Jurkat, Clone E6-1 (cell line): ENCODE results near the gene NAGLU. TPM values are rescaled to one million over a fixed set of nuclear protein-coding genes. Genes with fewer than 3 reads are reported as not detected.

ENCODE experiments used
- DNase-seq: peaks from one replicate; pipeline ENCODE4 v3.0.0-alpha.2; 2011; ENCODE audit warnings: low read depth, low spot score
- H3K4me3 ChIP-seq: 2 replicates; pipeline ENCODE4 v1.5.1; 2011; ENCODE audit warnings: mild to moderate bottlenecking, low read length, control low read depth, moderate library complexity
- polyA plus RNA-seq: library from polyadenylated mRNA; unstranded; fragments of >200 nt; gene quantifications from one replicate; pipeline ENCODE4 v1.2.1, GENCODE V29; 2012; ENCODE audit warnings: missing spikeins; ENCODE audit not compliant: insufficient read length, insufficient read depth

Gene NAGLU
- polyA plus RNA-seq: 4.7 TPM

DNA sequence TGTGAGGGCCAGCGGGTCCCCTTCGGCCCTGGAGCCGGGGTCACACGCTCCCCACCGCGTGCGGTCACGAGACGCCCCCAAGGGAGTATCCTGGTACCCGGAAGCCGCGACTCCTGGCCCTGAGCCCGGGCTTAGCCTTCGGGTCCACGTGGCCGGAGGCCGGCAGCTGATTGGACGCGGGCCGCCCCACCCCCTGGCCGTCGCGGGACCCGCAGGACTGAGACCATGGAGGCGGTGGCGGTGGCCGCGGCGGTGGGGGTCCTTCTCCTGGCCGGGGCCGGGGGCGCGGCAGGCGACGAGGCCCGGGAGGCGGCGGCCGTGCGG lies at the start of gene NAGLU:
Gene NAGLU (plus strand): TSS at position 194 of the 324 bp plus-strand sequence. CDS start 32 bp downstream, at position 226.
- peak; percentile 44 for DNase-seq

DNA sequence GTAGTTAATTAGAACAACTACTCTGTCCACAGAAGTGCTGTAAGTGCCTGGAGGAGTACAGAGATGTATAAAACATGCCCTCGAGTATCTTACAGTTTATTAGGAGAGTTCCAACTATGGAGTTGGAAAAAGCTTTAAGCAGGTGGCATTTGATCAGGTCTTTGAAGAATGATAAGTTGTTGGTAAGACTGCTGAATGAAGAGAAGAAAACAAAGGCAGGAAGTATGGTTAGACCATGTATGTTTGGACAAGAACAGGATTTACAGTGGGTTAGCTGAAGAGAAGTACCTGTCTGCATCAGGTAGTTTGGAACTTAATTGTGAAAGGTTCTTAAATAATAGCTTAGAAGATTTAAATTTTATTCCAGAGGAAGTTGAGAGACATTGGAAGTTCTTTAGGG lies 48.0 kb upstream of the NAGLU start:
- peak; percentile 57 for DNase-seq
- H3K4me3 ChIP-seq: no peak overlapping the region

More for the DNA sequence above, at the start of gene NAGLU:
- H3K4me3 ChIP-seq: peak within 1 kb of the TSS; percentile 58

DNA sequence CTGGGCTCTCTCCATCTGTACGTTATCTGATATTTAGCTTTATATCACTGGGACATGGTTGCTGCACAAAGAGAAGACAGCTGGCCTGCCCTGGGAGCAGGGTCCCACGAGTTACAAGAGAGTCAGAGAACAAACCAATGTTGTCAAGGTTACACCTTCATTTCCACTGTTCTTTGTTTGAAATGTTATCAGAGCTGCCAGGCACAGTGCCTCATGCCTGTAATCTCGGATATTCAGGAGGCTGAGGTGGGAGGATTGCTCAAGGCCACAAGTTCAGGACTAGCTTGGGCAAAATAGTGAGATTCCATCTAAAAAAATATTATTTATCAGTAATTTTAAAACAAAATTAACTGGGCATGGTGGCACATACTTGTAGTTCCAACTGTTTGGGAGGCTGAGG lies 42.7 kb upstream of the NAGLU start:
- no peak for DNase-seq
- H3K4me3 ChIP-seq: no peak overlapping the region

DNA sequence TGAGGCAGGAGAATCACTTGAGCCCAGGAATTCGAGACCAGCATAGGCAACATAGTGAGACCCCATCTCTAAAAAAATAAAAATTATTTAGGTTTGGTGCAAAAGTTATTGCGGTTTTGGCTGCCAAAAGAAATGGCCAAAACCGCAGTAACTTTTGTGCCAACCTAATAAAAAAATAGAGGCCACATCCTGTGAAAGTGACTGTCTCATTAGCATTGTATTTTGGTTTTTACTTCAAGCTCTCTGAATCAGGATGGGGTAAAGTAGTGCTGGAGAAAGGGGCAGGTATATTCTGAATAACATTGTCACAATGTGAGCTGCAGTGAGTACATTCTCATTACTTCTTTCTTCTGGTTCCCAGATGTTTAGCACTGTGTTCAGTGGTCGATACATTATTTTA lies 41.4 kb upstream of the NAGLU start:
- no peak overlapping the region for H3K4me3 ChIP-seq
- DNase-seq: no peak

DNA sequence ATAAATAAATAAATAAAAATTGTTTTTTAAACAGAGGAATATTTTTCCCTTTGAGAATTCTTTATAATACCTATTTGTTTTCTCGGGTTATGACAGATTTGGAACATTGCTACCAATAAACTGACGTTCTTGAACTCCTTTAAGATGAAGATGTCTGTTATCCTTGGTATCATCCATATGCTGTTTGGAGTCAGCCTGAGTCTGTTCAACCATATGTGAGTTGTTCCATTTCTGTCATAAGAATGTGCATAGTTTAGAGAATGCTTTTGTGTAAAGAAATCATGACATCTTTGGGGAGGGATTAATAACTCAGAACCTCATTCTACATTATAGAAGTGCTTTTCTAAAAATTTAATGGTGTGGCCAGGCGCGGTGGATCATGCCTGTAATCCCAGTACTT lies 37.2 kb upstream of the NAGLU start:
- no peak overlapping the region for H3K4me3 ChIP-seq
- DNase-seq: no peak

DNA sequence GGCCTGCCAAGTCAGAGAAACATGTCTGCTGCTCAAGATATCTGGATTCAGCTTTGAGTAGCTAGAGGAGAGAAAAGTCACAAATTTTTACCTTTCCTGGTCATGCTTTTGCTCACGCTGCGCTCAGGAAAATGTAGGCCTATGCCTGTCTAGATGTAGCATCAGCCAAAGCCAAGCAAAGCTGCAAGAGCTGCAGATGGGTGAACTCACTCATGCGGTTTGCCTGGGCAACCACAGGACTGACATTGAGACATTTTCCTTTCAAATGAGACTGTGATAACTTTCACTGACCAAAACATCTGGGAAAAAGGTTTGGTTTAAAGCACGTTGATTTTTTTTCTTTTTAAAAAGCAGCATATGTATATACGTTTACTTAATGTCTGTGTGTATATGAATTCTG lies 34.0 kb upstream of the NAGLU start:
- no peak for DNase-seq
- H3K4me3 ChIP-seq: no peak overlapping the region

DNA sequence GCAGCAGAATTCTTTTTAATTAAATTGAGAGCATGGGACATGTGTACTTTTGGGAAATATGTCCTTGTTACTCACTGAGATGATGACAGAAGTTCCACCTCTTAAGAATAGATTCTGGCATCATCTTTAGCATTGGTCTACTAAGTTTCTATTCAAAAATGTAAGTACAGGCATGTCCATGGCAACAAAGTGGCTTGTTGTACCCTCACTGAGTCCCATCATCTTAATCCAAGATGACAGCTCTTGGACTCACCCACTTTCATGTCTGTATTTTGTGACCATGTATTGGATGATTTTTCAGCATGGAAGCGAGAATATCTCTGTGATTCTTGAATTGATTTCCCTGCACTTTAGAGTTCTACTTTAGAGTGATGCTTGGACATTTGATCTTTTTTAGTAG lies 33.1 kb upstream of the NAGLU start:
- no peak overlapping the region for H3K4me3 ChIP-seq
- DNase-seq: no peak

DNA sequence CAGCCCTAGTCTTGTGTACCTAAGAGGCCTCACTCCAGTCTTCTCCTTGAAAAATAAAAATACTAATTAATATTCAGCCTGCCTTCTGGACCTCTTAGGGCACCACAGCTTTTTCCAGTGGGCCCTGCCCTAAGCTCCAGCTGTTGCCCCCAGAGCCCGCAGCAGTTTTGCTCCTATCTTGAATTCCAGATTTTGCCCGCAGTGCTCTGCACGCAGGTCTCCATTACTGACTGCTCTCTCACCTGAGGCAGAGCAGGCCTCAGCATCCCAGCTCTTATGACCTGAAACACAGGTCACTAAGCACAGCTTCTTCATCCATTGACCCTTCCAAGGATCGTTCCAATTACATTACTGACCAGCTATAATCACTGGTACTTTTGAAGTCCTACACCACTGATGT lies 28.4 kb upstream of the NAGLU start:
- no peak overlapping the region for H3K4me3 ChIP-seq
- no peak for DNase-seq

DNA sequence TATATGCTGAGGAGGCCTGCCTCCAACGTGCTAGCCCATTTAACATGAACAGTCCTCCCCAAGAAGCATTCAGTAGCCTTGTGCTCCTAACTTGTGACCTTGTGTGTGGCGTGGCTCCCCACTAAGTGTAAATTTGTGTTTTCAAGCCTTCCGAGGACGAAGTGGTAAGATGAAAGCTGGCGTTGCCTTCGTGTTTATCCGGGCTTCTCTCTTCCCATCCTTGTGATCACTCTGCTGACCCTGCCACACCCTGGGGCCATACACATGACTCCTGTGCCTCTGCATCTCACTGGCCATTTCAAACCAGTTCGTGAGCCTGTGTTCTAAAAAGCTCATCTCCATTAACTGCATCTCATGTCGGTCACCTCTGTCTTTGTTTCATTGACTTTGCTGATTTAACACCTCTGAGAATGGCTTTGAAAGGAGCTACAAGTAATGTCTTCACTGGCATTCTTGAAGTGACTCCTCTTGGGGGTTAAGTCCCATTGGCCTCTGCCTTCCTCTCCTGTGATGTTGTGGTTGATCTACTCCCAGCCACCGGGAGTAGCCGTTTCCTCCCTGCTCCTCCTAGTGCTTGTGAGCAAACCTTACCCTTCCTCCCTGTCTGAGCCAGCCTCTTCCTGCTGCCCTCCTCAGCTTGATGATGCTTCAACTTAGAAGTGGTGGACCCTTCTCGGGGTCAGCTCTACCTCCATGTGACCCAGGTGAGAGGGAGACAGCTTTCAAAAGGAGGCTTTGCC lies 27.4 kb upstream of the NAGLU start:
- DNase-seq: no peak
- H3K4me3 ChIP-seq: no peak overlapping the region

DNA sequence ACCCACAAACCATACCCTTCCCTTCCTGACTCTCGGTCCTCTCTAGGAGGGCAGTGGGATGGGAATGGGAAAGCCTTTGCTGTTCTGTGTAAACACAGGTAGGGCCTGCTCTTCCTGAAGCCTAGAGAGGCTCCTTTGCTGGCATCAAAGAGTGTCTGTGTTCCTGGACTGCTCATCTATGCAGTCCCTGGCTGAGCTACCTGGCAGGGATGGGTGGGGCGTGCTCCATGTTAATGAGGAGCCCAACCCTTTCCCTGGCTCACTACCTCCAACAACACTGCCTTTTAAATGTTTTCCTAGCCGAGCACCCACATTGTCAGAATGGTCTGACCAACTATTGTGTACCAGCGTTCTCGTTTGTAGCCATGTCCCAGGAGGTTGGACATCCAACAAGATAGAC lies 26.6 kb upstream of the NAGLU start:
- no peak for DNase-seq

DNA sequence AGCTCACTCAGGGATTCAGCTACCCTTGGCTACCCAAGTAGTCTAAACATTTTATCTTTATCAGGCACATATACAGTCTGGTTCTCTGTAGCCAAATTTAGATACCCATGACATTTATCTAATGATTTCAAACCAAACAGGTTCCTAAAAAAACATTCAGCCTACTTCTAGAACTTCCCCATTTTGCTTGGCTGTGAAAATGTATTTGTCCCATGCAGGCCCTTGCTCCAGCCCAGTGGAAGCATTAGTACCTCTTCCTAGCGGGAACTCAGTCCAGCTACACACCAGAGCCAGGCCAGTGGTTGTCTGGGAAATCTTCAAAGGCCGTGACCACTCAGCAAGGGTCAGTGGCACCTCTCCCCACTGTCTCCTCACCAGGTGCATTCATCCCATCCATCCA lies 26.2 kb upstream of the NAGLU start:
- H3K4me3 ChIP-seq: no peak overlapping the region
- no peak for DNase-seq

More for the DNA sequence above, 26.6 kb upstream of the NAGLU start:
- no peak overlapping the region for H3K4me3 ChIP-seq

DNA sequence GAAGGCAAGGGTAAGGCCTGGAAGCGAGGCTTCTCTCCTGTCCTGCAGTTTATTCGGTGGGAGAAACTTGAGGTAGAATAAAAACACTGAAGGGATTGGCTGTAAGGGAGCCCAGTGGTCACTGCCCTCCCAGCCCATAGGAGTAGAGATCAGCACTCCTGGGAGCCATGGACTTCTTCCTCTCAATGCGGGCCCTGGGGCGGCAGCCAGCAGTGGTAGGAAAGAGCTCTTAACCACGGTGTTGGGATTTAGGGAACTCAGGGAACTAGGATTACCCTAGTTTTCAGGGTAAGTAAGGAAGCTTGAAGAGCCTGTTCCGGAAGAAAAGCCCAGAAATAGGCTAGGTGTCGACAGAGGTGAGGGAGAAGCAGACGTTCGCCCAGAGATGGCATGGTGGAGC lies 23.8 kb upstream of the NAGLU start:
- no peak for DNase-seq
- H3K4me3 ChIP-seq: no peak overlapping the region

DNA sequence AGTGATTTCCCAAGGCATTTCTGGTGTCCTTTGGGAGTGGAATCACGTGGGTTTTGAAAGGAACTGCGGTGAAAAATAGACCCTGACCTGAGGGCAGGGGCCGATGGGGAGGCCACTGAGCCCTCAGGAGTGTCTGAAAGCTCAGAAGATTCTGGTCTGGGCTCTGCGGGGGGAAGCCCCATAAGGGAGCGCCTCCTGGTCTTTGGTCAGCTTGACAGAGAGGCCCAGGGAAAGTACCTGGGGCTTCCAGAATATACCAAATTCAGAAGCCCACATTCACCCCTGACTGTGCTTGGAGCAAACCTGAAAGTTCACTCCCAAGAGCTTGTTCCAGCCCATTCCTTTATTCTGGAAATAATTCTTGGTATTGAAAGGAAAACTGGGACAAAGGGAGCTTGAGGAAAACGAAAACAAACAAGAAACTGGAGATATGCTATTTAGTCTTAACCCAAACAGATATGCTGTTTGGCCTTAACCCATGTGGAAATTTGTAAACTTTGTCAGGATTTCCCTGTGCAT lies 23.2 kb upstream of the NAGLU start:
- DNase-seq: no peak

DNA sequence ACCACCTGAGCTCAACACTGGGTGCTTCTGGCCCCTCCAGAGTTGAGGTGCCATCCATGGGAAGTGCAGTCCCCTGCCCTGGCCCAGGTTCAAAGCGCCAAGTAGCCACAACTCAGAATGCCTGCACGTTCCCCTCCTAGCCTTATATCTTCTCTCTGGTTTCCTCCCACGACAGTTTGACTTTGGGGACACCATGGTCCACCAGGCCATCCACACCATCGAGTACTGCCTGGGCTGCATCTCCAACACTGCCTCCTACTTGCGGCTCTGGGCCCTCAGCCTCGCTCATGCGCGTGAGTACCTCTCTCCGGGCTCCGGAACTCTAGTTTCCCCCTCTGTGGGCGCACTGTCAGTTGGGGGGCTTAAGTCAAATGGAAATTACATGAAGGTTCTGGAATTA lies 22.4 kb upstream of the NAGLU start:
- H3K4me3 ChIP-seq: no peak overlapping the region
- DNase-seq: no peak

More for the DNA sequence above, 23.2 kb upstream of the NAGLU start:
- H3K4me3 ChIP-seq: no peak overlapping the region

DNA sequence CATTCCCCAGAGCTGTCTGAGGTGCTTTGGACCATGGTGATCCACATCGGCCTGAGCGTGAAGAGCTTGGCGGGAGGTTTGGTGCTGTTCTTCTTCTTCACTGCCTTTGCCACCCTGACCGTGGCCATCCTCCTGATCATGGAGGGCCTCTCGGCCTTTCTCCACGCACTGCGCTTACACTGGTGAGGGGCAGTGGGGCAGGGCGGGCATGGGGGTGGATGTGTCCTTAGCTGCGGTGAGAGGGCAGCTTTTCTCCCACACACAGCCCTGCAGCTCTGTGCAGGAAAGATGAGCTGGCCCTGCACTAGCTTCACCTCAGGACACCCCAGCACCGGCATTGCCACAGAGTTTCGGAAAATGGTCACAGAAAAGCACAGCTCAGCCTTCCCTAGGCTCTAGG lies 21.8 kb upstream of the NAGLU start:
- no peak for DNase-seq
- H3K4me3 ChIP-seq: no peak overlapping the region

DNA sequence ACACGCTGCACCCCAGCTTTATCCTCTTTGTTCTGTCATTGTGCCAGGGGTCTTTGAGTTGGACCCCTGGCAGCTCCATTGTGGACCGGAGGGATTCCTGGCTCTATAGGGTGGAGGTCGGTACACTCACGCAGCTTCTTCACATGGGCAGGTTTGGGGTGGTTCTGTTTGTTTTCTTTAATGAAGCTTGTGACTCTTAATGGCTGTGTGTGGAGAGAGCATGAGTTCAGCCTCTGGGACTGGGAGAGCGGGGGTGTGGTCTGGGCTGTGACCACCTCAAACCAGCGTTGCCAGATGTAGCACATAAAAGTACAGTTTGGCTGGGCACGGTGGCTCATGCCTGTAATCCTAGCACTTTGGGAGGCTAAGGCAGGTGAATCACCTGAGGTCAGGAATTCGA lies 21.2 kb upstream of the NAGLU start:
- no peak overlapping the region for H3K4me3 ChIP-seq
- DNase-seq: no peak

DNA sequence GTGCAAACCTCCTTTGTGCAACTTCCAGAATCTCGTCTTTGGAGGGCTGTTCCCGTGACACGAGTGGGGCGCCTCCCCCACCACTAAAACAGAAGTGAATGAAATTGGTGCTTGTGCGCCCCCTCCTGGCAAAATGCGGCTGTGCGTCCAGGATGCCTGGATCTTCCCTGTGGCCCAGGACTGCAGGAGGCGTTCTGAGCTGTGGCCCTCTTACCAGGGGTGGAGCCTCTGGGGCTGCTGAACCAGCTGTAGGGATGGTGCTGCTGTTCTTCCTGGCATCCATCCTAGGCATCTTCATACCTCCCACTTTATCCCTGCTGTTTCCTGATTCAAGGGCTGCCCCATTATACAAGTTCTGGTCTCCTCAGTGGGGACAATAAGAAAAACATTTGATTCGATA lies 18.5 kb upstream of the NAGLU start:
- DNase-seq: peak; percentile 63

DNA sequence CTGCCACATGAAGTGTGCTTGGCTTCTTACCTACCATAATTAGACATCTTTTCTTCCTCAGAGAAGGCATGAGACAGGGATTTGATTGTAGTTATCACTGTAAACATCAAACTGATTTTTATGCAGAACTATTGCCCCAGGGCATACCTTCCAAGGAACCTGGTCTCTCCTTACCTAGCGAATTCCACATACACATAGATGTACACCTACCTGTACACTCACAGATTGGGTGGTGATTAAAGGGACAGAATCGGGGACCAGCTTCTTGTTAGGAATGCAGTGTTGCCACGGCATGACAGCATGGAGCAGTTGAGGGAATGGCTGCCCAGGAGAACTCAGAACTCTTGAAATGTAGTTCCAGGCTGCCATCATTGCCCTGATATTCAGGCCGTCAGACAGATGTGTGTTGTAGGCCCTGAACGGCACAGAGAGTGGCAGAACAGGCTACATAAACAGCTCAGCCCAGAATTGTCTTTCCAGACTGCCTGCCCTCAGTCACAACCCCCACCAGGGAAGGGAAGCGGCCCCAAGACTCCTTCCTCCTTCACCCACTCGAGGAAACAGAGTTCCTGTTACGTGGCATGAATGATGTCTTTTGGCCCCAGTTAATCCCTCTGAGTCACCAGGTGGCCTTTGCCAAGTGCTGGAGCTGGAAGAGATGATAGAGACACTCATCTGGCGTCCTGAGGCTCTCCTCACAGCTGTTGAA lies 17.8 kb upstream of the NAGLU start:
- no peak overlapping the region for H3K4me3 ChIP-seq
- no peak for DNase-seq

More for the DNA sequence above, 18.5 kb upstream of the NAGLU start:
- H3K4me3 ChIP-seq: no peak overlapping the region

DNA sequence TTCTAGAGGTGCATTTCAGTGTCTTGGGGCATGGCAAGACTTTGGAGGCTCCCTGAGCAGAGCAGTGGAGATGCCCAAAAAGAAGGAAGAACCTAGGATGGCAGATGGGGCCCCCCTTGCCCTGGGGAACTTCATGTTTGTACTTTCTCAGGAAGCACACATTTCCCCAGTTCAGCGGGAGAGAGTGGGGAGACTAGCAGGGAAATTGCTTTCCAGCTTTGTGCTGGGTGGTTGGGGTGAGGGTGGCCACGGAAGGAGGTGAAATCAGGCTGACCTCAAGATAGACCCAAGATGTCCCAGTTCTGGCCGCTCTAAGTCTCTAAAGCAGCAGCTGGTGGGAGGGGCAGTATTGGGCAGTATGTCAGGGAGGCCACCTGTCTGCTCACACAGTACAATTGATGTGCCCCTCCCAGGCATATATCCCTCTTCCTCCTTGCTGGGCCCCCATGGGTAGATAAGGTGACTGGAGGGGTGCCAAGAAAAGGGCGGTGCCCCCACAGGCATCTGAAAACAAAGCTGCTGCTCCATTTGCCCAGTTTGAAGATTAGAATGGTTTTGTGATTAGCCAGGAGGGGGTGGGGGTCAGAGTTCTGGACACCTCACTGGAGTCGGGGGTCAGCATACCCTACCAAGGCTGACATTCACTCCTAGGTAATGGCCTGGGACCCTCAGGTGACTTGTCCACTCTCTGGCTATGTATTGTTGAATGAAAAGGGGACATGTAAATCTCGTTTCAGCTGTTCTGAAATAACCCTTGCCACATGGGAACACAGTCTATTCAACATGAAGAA lies 17.1 kb upstream of the NAGLU start:
- no peak for DNase-seq
- no peak overlapping the region for H3K4me3 ChIP-seq
